ENCODE results near the gene KLC3. TPM values are rescaled to one million over a fixed set of nuclear protein-coding genes. Genes with fewer than 3 reads are reported as not detected.

Gene KLC3
- total RNA-seq (2014; rRNA removed), result 23.4 and 27.5 TPM in 2 replicates
- percentile 43 among the genes with signal in this experiment for Bru-seq, nascent RNA
- BruChase-seq, experiment 1, labeled RNA remaining after a 6-hour chase, result percentile 45 among the genes with signal in this experiment
- percentile 38 among the genes with signal in this experiment for BruChase-seq, experiment 2, labeled RNA remaining after a 2-hour chase
- long read RNA-seq, transcript KLC3-201 (13 exons, 1,780 nt), result major isoform, 18 of 19 reads
- long read RNA-seq, partial matches to known transcripts, result 1 of 19 reads
- long read RNA-seq, other reads (novel, unspliced or antisense), result 0 of 19 reads

- peak; percentile 70 for DNase-seq
- no peak within 1 kb of the TSS for H3K27ac ChIP-seq (ENCODE audit: low read length)
- H3K9me3 ChIP-seq (ENCODE audit: low read length), result no peaks in the 10 kb centered on the region
- peaks cover 10% of the 10 kb centered on the region; the same call in 1 of the 2 replicates for H3K4me1 ChIP-seq (ENCODE audit: insufficient read depth, low read length)
- no peaks in the 10 kb centered on the region for H3F3A ChIP-seq (ENCODE audit: low read length, unreplicated experiment)
- peaks cover 12% of the 10 kb centered on the region; the same call in 1 of the 2 replicates for H3K79me2 ChIP-seq (ENCODE audit: low read length)
- POLR2A ChIA-PET (ENCODE audit: unreplicated experiment), result no interaction called here
- H3K9me2 ChIP-seq (replicated peaks; ENCODE audit: low read length), result no peaks in the 10 kb centered on the region
- peak within 1 kb of the TSS; percentile 86 for H3K4me2 ChIP-seq (ENCODE audit: low read length)
- TF ChIP-seq, protein P1, sequence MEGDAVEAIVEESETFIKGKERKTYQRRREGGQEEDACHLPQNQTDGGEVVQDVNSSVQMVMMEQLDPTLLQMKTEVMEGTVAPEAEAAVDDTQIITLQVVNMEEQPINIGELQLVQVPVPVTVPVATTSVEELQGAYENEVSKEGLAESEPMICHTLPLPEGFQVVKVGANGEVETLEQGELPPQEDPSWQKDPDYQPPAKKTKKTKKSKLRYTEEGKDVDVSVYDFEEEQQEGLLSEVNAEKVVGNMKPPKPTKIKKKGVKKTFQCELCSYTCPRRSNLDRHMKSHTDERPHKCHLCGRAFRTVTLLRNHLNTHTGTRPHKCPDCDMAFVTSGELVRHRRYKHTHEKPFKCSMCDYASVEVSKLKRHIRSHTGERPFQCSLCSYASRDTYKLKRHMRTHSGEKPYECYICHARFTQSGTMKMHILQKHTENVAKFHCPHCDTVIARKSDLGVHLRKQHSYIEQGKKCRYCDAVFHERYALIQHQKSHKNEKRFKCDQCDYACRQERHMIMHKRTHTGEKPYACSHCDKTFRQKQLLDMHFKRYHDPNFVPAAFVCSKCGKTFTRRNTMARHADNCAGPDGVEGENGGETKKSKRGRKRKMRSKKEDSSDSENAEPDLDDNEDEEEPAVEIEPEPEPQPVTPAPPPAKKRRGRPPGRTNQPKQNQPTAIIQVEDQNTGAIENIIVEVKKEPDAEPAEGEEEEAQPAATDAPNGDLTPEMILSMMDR (conservative IDR thresholded peaks at IDR 0.05; ENCODE audit: low read depth, low read length), result no peak
- no peak for TF ChIP-seq EZH2phosphoT487 (IDR thresholded peaks at IDR 0.05; ENCODE audit: borderline replicate concordance, low read length)
- no peak for TF ChIP-seq EZH2 (IDR thresholded peaks at IDR 0.05; ENCODE audit: low read length, unreplicated experiment)
- intact Hi-C loops (cut with micrococcal nuclease), result no loop called here
- H3K27me3 ChIP-seq (ENCODE audit: low read length), result no peaks in the 10 kb centered on the region
- peak within 1 kb of the TSS; percentile 75 for H3K4me3 ChIP-seq (ENCODE audit: low read length)
- no peaks in the 10 kb centered on the region for H4K20me1 ChIP-seq (ENCODE audit: low read length)
- H2AFZ ChIP-seq (ENCODE audit: low read length), result peak within 1 kb of the TSS; percentile 72
- no TSS peak for BruUV-seq (replicated peaks)
- CTCF ChIA-PET, result interaction anchor here (0.6 kb wide), 1 partner anchor 23 kb away, joined by 3 read pairs; no protein-coding TSS in a partner anchor
- peak within 1 kb of the TSS; percentile 44; the same call in 1 of the 2 replicates for H3K9ac ChIP-seq (ENCODE audit: low read length)
- H3K36me3 ChIP-seq (ENCODE audit: low read depth, low read length), result no peaks in the 10 kb centered on the region
- ATAC-seq, result peak; percentile 57
These were observed at the start of gene KLC3 for GRCh38 chr19:45340232-45340898. TSS of gene KLC3 (plus strand) at chr19:45340750. CDS start at chr19:45345542, 4,792 bp downstream.

DNA sequence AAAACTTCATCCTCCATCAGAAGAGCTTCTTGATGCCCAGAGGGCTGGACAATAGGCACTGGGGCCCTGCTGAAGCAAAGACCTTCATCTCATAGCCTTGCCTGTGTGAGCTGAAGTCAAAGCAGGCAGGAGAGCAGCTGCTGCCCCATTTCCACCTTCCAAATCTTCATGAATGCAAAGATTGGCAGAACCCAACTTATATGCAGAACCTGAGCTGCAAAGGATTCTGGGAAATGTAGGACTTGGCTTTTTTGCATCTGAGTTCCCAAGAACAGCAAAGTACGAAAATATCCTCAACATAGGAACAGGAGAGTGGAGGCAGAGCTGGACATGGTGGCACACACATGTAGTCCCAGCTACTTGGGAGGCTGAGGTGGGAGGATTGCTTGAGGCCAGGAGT, 48.7 kb upstream of the KLC3 start:
- H3K9ac ChIP-seq (ENCODE audit: low read length), result no peak overlapping the region
- no TSS peak for BruUV-seq (replicated peaks)
- no peak overlapping the region for H3K27ac ChIP-seq (ENCODE audit: low read length)
- DNase-seq (no peak), ATAC-seq (no peak)
- H3K4me2 ChIP-seq (ENCODE audit: low read length), result no peak overlapping the region
- no peaks in the 10 kb centered on the region for H3K4me1 ChIP-seq (ENCODE audit: insufficient read depth, low read length)
- ChIA-PET POLR2A (ENCODE audit: unreplicated experiment) (no interaction called here), CTCF (no interaction called here)
- no peaks in the 10 kb centered on the region for H4K20me1 ChIP-seq (ENCODE audit: low read length)
- TF ChIP-seq, protein P1 (conservative IDR thresholded peaks at IDR 0.05; ENCODE audit: low read depth, low read length), result no peak
- no peak for TF ChIP-seq EZH2 (IDR thresholded peaks at IDR 0.05; ENCODE audit: low read length, unreplicated experiment)
- no peak for TF ChIP-seq EZH2phosphoT487 (IDR thresholded peaks at IDR 0.05; ENCODE audit: borderline replicate concordance, low read length)
- no peak overlapping the region for H2AFZ ChIP-seq (ENCODE audit: low read length)
- no peaks in the 10 kb centered on the region for H3K27me3 ChIP-seq (ENCODE audit: low read length)
- no peaks in the 10 kb centered on the region for H3F3A ChIP-seq (ENCODE audit: low read length, unreplicated experiment)
- H3K9me2 ChIP-seq (replicated peaks; ENCODE audit: low read length), result no peaks in the 10 kb centered on the region
- no peaks in the 10 kb centered on the region for H3K9me3 ChIP-seq (ENCODE audit: low read length)
- no peaks in the 10 kb centered on the region for H3K79me2 ChIP-seq (ENCODE audit: low read length)
- no peaks in the 10 kb centered on the region for H3K36me3 ChIP-seq (ENCODE audit: low read depth, low read length)
- no peak overlapping the region for H3K4me3 ChIP-seq (ENCODE audit: low read length)
- intact Hi-C loops (cut with micrococcal nuclease), result no loop called here

DNA sequence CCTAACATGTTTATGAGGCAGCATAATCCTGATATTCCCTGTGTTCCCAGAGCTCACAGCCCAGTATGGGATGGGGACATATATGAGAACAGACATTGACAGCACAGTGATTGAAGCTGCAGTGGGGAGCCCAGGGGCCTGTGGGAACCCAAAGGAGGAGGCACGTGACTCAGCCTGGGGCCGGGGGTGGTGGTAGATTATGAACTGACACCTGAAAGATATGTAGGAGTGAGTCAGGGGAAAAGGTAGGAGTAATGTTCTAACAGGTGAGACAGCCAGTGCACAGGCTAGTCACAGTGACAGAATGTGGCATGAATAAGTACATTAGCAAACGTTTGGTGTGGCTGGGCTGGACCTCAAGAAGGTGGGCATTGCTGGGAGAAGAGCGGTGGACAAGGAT, 46.9 kb upstream of the KLC3 start:
- Histone ChIP-seq H3K79me2 (ENCODE audit: low read length) (no peaks in the 10 kb centered on the region), H3K27ac (ENCODE audit: low read length) (no peak overlapping the region), H3K9me3 (ENCODE audit: low read length) (no peaks in the 10 kb centered on the region), H3K9me2 (replicated peaks; ENCODE audit: low read length) (no peaks in the 10 kb centered on the region), H3K4me2 (ENCODE audit: low read length) (no peak overlapping the region), H2AFZ (ENCODE audit: low read length) (no peak overlapping the region), H3K4me1 (ENCODE audit: insufficient read depth, low read length) (no peaks in the 10 kb centered on the region), H3K4me3 (ENCODE audit: low read length) (no peak overlapping the region), H3K36me3 (ENCODE audit: low read depth, low read length) (no peaks in the 10 kb centered on the region), H3K9ac (ENCODE audit: low read length) (no peak overlapping the region), H4K20me1 (ENCODE audit: low read length) (no peaks in the 10 kb centered on the region), H3K27me3 (ENCODE audit: low read length) (no peaks in the 10 kb centered on the region), H3F3A (ENCODE audit: low read length, unreplicated experiment) (no peaks in the 10 kb centered on the region)
- POLR2A ChIA-PET (ENCODE audit: unreplicated experiment), result no interaction called here
- no TSS peak for BruUV-seq (replicated peaks)
- ATAC-seq (no peak), DNase-seq (peak; percentile 16)
- intact Hi-C loops (cut with micrococcal nuclease), result no loop called here
- CTCF ChIA-PET, result no interaction called here
- TF ChIP-seq, protein P1 (conservative IDR thresholded peaks at IDR 0.05; ENCODE audit: low read depth, low read length), result no peak
- TF ChIP-seq EZH2 (IDR thresholded peaks at IDR 0.05; ENCODE audit: low read length, unreplicated experiment) (no peak), EZH2phosphoT487 (IDR thresholded peaks at IDR 0.05; ENCODE audit: borderline replicate concordance, low read length) (no peak)
